AG09309 (cell line): ENCODE results near the gene CYBC1.

Source experiments
- DNase-seq: peaks from one replicate; pipeline ENCODE4 v3.0.0-alpha.2; 2010; ENCODE audit warnings: low read depth
- H3K4me3 ChIP-seq: 2 replicates; pipeline ENCODE4 v1.5.1; 2011; ENCODE audit warnings: mild to moderate bottlenecking, low read depth, low read length, moderate library complexity; ENCODE audit not compliant: control insufficient read depth
- CTCF ChIP-seq: IDR thresholded peaks from 2 replicates; pipeline ENCODE4 v1.5.1; 2011; ENCODE audit warnings: mild to moderate bottlenecking, low read depth, low read length, inconsistent platforms; ENCODE audit not compliant: insufficient read depth, control insufficient read depth; ENCODE audit errors: missing control alignments

CYBC1 gene

GRCh38 chr17:82450357-82451106 lies at the start of gene CYBC1:
Gene CYBC1, minus strand, starts transcription at chr17:82450752. Its CDS starts 1,498 bp downstream, at chr17:82449254.
- TF ChIP-seq CTCF: no peak
- peak within 1 kb of the TSS; percentile 61 for H3K4me3 ChIP-seq
- peak; percentile 73 for DNase-seq

DNA sequence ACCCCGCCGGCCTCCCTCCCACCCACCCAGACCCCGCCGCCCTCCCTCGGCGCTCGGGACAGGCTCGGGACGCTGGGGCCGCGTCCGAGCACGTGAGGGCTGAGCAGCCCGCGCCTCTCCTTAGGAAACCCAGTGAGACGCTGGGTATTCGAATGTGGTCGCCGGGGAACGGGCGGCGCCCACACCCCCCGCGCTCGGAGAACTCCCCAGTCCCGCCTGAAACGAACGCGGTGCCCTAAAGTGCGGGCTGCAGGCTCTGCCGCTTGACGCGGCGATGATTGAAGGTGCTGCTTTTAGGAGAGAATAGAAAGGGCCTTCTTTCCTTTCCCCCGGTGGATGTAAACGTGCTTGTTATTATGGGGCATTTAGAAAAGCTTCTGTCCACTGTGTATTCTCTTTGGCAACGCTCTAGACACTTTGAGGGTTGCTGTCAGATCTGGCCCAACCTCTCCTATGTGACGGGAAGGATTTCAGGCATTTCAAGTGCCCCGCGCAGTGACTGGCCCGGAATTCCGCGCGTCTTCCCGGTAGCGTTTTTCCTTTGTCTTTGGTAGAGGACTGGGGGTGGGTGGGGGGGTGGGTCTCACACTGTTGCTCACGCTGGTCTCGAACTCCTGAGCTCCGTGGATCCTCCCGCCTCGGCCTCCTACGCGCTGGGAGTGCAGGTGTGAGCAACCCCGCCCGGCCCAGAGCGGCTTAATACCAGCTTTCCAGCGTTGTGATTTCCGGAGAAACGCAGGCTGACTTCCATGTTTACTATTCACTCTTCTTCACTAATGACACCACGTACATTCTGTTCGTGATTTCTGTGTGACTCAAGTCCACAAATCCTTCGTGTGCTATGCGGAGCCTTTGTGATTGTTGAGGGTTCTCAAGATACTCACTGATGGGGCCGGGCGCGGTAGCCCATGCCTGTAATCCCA lies 47.2 kb upstream of the CYBC1 start:
- no peak for DNase-seq
- H3K4me3 ChIP-seq: peak overlapping the region; percentile 57
- TF ChIP-seq CTCF: no peak

GRCh38 chr17:82496529-82497434 lies 46.2 kb upstream of the CYBC1 start:
- TF ChIP-seq CTCF: no peak
- no peak for DNase-seq
- H3K4me3 ChIP-seq: peak overlapping the region; percentile 57

GRCh38 chr17:82495844-82496528 lies 45.4 kb upstream of the CYBC1 start:
- no peak for DNase-seq
- TF ChIP-seq CTCF: no peak
- H3K4me3 ChIP-seq: no peak overlapping the region

GRCh38 chr17:82494236-82495055 lies 43.9 kb upstream of the CYBC1 start:
- peak; percentile 98 for TF ChIP-seq CTCF
- peak; percentile 91 for DNase-seq
- H3K4me3 ChIP-seq: no peak overlapping the region
